H9 (cell line): ENCODE measurements around the gene KLHL12. TPM values are rescaled to one million over a fixed set of nuclear protein-coding genes. Genes with fewer than 3 reads are reported as not detected.

ENCODE experiments used
- DNase-seq: peaks from one replicate; pipeline ENCODE4 v3.0.0-alpha.2; 2017
- H2AFZ ChIP-seq: one replicate; pipeline ENCODE4 v1.6.1; 2013; ENCODE audit warnings: mild to moderate bottlenecking, low read length, control low read depth, moderate library complexity
- H2AK5ac ChIP-seq: 2 replicates; pipeline ENCODE4 v1.6.1; 2013; ENCODE audit warnings: low read length, control low read depth, mixed read lengths; ENCODE audit not compliant: insufficient read length
- H2BK120ac ChIP-seq: one replicate; pipeline ENCODE4 v1.6.1; 2013; ENCODE audit warnings: low read depth, mild to moderate bottlenecking, low read length, control low read depth, inconsistent platforms; ENCODE audit not compliant: poor library complexity, severe bottlenecking
- H2BK12ac ChIP-seq: 2 replicates; pipeline ENCODE4 v1.6.1; 2013; ENCODE audit warnings: low read length, control low read depth, mixed read lengths, low read depth; ENCODE audit not compliant: insufficient read length
- H2BK15ac ChIP-seq: 2 replicates; pipeline ENCODE4 v1.6.1; 2013; ENCODE audit warnings: low read depth, low read length, control low read depth
- H2BK20ac ChIP-seq: one replicate; pipeline ENCODE4 v1.6.1; 2013; ENCODE audit warnings: low read depth, mild to moderate bottlenecking, low read length, control low read depth, inconsistent platforms; ENCODE audit not compliant: poor library complexity, severe bottlenecking
- H2BK5ac ChIP-seq: 2 replicates; pipeline ENCODE4 v1.6.1; 2013; ENCODE audit warnings: low read length, control low read depth, mixed read lengths; ENCODE audit not compliant: insufficient read length
- H3K14ac ChIP-seq: 2 replicates; pipeline ENCODE4 v1.6.1; 2013; ENCODE audit warnings: low read length, control low read depth; ENCODE audit not compliant: insufficient read depth
- H3K18ac ChIP-seq: 2 replicates; pipeline ENCODE4 v1.6.1; 2013; ENCODE audit warnings: low read depth, mild to moderate bottlenecking, mixed read lengths, low read length, control low read depth; ENCODE audit not compliant: insufficient read length
- H3K23ac ChIP-seq: 2 replicates; pipeline ENCODE4 v1.6.1; 2013; ENCODE audit warnings: low read length, control low read depth, mixed read lengths, low read depth; ENCODE audit not compliant: insufficient read length
- H3K23me2 ChIP-seq: 2 replicates; pipeline ENCODE4 v1.6.1; 2013; ENCODE audit warnings: low read depth, mild to moderate bottlenecking, mixed read lengths, low read length, control low read depth; ENCODE audit not compliant: insufficient read length, poor library complexity, severe bottlenecking
- H3K27ac ChIP-seq: 2 replicates; pipeline ENCODE4 v1.5.1; 2013; ENCODE audit warnings: low read length, control low read depth, mixed read lengths, low read depth; ENCODE audit not compliant: insufficient read length
- H3K27me3 ChIP-seq: 2 replicates; pipeline ENCODE4 v1.6.1; 2013; ENCODE audit warnings: low read length, control low read depth, inconsistent platforms; ENCODE audit not compliant: insufficient read depth
- H3K4ac ChIP-seq: 2 replicates; pipeline ENCODE4 v1.6.1; 2013; ENCODE audit warnings: low read depth, mild to moderate bottlenecking, control low read depth, inconsistent platforms, low read length, moderate library complexity
- H3K4me1 ChIP-seq: 2 replicates; pipeline ENCODE4 v1.6.1; 2013; ENCODE audit warnings: low read length, control low read depth, inconsistent platforms; ENCODE audit not compliant: insufficient read depth
- H3K4me2 ChIP-seq: 2 replicates; pipeline ENCODE4 v1.6.1; 2013; ENCODE audit warnings: low read length, control low read depth, mixed read lengths; ENCODE audit not compliant: insufficient read length, insufficient read depth
- H3K56ac ChIP-seq: 2 replicates; pipeline ENCODE4 v1.6.1; 2013; ENCODE audit warnings: low read depth, mild to moderate bottlenecking, mixed read lengths, low read length, control low read depth; ENCODE audit not compliant: insufficient read length
- H3K79me1 ChIP-seq: 2 replicates; pipeline ENCODE4 v1.6.1; 2013; ENCODE audit warnings: low read depth, mild to moderate bottlenecking, moderate library complexity, low read length, control low read depth, inconsistent platforms; ENCODE audit not compliant: insufficient read depth, poor library complexity, severe bottlenecking
- H3K79me2 ChIP-seq: 2 replicates; pipeline ENCODE4 v1.6.1; 2013; ENCODE audit warnings: low read length, control low read depth, inconsistent platforms; ENCODE audit not compliant: insufficient read depth
- H3K9ac ChIP-seq: 2 replicates; pipeline ENCODE4 v1.6.1; 2013; ENCODE audit warnings: low read length, control low read depth, mixed read lengths; ENCODE audit not compliant: insufficient read length; ENCODE audit errors: extremely low read depth
- H3K9me3 ChIP-seq: one replicate; pipeline ENCODE4 v1.6.1; 2013; ENCODE audit warnings: low read depth, low read length, inconsistent platforms; ENCODE audit not compliant: control insufficient read depth
- H3T11ph ChIP-seq: one replicate; pipeline ENCODE4 v1.6.1; 2013; ENCODE audit warnings: mild to moderate bottlenecking, low read length, control low read depth, inconsistent platforms
- H4K20me1 ChIP-seq: one replicate; pipeline ENCODE4 v1.6.1; 2013; ENCODE audit not compliant: control insufficient read depth, insufficient read length, insufficient read depth
- H4K5ac ChIP-seq: 2 replicates; pipeline ENCODE4 v1.6.1; 2013; ENCODE audit warnings: low read depth, mild to moderate bottlenecking, mixed read lengths, low read length, control low read depth; ENCODE audit not compliant: insufficient read length
- H4K8ac ChIP-seq: replicated peaks from 2 replicates; pipeline ENCODE4 v1.6.1; 2013; ENCODE audit warnings: low read length, control low read depth, mixed read lengths, low read depth; ENCODE audit not compliant: insufficient read length
- H4K91ac ChIP-seq: 2 replicates; pipeline ENCODE4 v1.6.1; 2013; ENCODE audit warnings: low read depth, mild to moderate bottlenecking, moderate library complexity, mixed read lengths, low read length, control low read depth; ENCODE audit not compliant: insufficient read length
- H3K27ac Mint-ChIP-seq, 3 experiments: 2 replicates in 2 of 3; 3 replicates in 1 of 3; pipeline ENCODE4 v1.8.0; 2020 to 2021; ENCODE audit warnings: mixed read lengths in 3 of 3, mild to moderate bottlenecking in 1 of 3, moderate library complexity in 1 of 3
- H3K27me3 Mint-ChIP-seq: 2 replicates; pipeline ENCODE4 v1.8.0; 2021; ENCODE audit warnings: low read depth, mild to moderate bottlenecking, moderate library complexity, mixed read lengths
- H3K36me3 Mint-ChIP-seq, 3 experiments: 2 replicates in 2 of 3; 3 replicates in 1 of 3; pipeline ENCODE4 v1.8.0; 2020 to 2021; ENCODE audit warnings: low read depth in 3 of 3, mixed read lengths in 3 of 3; ENCODE audit not compliant: insufficient read depth in 1 of 3
- H3K4me1 Mint-ChIP-seq, 2 experiments: 2 replicates each; pipeline ENCODE4 v1.8.0; 2020; ENCODE audit warnings: mixed read lengths in 2 of 2
- H3K4me3 Mint-ChIP-seq, 2 experiments: 2 replicates in 1 of 2; 3 replicates in 1 of 2; pipeline ENCODE4 v1.8.0; 2020 to 2021; ENCODE audit warnings: mild to moderate bottlenecking in 2 of 2, mixed read lengths in 2 of 2, moderate library complexity in 1 of 2
- H3K9me3 Mint-ChIP-seq, 2 experiments: 2 replicates in 1 of 2; 3 replicates in 1 of 2; pipeline ENCODE4 v1.8.0; 2020; ENCODE audit warnings: mild to moderate bottlenecking in 2 of 2, mixed read lengths in 2 of 2, moderate library complexity in 1 of 2
- CTCF ChIP-seq: fragments of 200-600 bp; sonication (generic); conservative IDR thresholded peaks from 3 replicates; pipeline ENCODE4 v1.8.0; 2021; ENCODE audit warnings: antibody characterized with exemption, mild to moderate bottlenecking
- WGBS: extraction: QIAGEN DNeasy Blood & Tissue Kit; methylation state at CpG from one replicate; pipeline ENCODE4 v1.1.7; 2013; ENCODE audit warnings: missing lambda C conversion rate, low lambda C conversion rate, mixed read lengths; ENCODE audit not compliant: insufficient read length; ENCODE audit errors: extremely low coverage; 5-methylcytosine and 5-hydroxymethylcytosine counted together
- total RNA-seq: library from RNA; stranded (reverse); gene quantifications from 2 replicates; pipeline ENCODE4 v1.2.1, GENCODE V29; 2021

Gene KLHL12
- total RNA-seq, 1 experiment from 2014 or later: 38.4 TPM

GRCh38 chr1:202848191-202848542 lies 78.9 kb downstream of the KLHL12 start:
- H2BK15ac ChIP-seq: no peak overlapping the region
- H2AK5ac ChIP-seq: no peak overlapping the region
- Mint-ChIP-seq H3K27me3 (no peaks in the 10 kb centered on the region; the same call in none of the 2 replicates), H3K9me3 (no peaks in the 10 kb centered on the region), H3K4me1 (peaks cover 8 to 14% of the 10 kb centered on the region in 2 experiments), H3K36me3 (peaks cover 4 to 28% (median 17%) of the 10 kb centered on the region in 3 experiments; a peak in 5 of 7 replicates), H3K27ac (no peak overlapping the region), H3K4me3 (no peak overlapping the region; a peak in 1 of 5 replicates)
- no peak overlapping the region for H2BK5ac ChIP-seq
- H3K27me3 ChIP-seq: no peaks in the 10 kb centered on the region
- no peaks in the 10 kb centered on the region for H3K79me2 ChIP-seq
- no peak overlapping the region for H3K4me2 ChIP-seq
- H3K18ac ChIP-seq: no peak overlapping the region
- H3K14ac ChIP-seq: no peak overlapping the region
- H2BK120ac ChIP-seq: no peak overlapping the region
- no peak for TF ChIP-seq CTCF
- no peaks in the 10 kb centered on the region for H3K4me1 ChIP-seq
- H3T11ph ChIP-seq: no peak overlapping the region
- no peak overlapping the region for H3K9ac ChIP-seq
- no peak overlapping the region for H3K4ac ChIP-seq
- H4K91ac ChIP-seq: no peak overlapping the region
- H4K5ac ChIP-seq: no peak overlapping the region
- H3K27ac ChIP-seq: no peak overlapping the region
- no peaks in the 10 kb centered on the region for H3K79me1 ChIP-seq
- H2AFZ ChIP-seq: no peak overlapping the region
- H4K8ac ChIP-seq: no peak overlapping the region
- no peaks in the 10 kb centered on the region for H3K9me3 ChIP-seq
- H3K56ac ChIP-seq: no peak overlapping the region
- H2BK20ac ChIP-seq: no peak overlapping the region
- no peak for DNase-seq
- WGBS: no CpG with 5 or more reads among the region's 2 CpGs
- no peak overlapping the region for H2BK12ac ChIP-seq
- no peaks in the 10 kb centered on the region for H3K23me2 ChIP-seq
- no peaks in the 10 kb centered on the region for H4K20me1 ChIP-seq
- no peak overlapping the region for H3K23ac ChIP-seq
